Subcutaneous abdominal adipose tissue (tissue), 5 donors: ENCODE data around the gene ADARB2.

Experiments used
- H3K27ac ChIP-seq: one replicate; pipeline ENCODE4 v1.7.0; 2013; ENCODE audit warnings: low read depth, mild to moderate bottlenecking, inconsistent platforms, low read length, moderate library complexity
- H3K27me3 ChIP-seq, 5 donors: one replicate each; pipeline ENCODE4 v1.7.0; 2013; ENCODE audit warnings: low read length in 5 of 5, inconsistent platforms in 1 of 5; ENCODE audit not compliant: control insufficient read depth in 5 of 5, insufficient read depth in 4 of 5
- H3K36me3 ChIP-seq, 5 donors: one replicate each; pipeline ENCODE4 v1.7.0; 2013; ENCODE audit warnings: low read length in 5 of 5; ENCODE audit not compliant: control insufficient read depth in 5 of 5, insufficient read depth in 5 of 5
- H3K4me1 ChIP-seq, 5 donors: one replicate each; pipeline ENCODE4 v1.7.0; 2013; ENCODE audit warnings: low read length in 5 of 5, mild to moderate bottlenecking in 3 of 5, moderate library complexity in 1 of 5; ENCODE audit not compliant: control insufficient read depth in 5 of 5, insufficient read depth in 5 of 5
- H3K4me3 ChIP-seq, 5 donors: one replicate each; pipeline ENCODE4 v1.7.0; 2013; ENCODE audit warnings: low read length in 5 of 5, low read depth in 1 of 5
- H3K9ac ChIP-seq, 5 donors: one replicate each; pipeline ENCODE4 v1.7.0; 2013; ENCODE audit warnings: low read length in 5 of 5, mild to moderate bottlenecking in 4 of 5, moderate library complexity in 3 of 5
- H3K9me3 ChIP-seq, 5 donors: one replicate each; pipeline ENCODE4 v1.7.0; 2013; ENCODE audit warnings: low read length in 5 of 5; ENCODE audit not compliant: control insufficient read depth in 5 of 5
- donor health status: healthy.
- donor health status: healthy.
- donor health status: healthy.
- donor health status: healthy.
- donor health status: healthy.

ADARB2 gene

DNA sequence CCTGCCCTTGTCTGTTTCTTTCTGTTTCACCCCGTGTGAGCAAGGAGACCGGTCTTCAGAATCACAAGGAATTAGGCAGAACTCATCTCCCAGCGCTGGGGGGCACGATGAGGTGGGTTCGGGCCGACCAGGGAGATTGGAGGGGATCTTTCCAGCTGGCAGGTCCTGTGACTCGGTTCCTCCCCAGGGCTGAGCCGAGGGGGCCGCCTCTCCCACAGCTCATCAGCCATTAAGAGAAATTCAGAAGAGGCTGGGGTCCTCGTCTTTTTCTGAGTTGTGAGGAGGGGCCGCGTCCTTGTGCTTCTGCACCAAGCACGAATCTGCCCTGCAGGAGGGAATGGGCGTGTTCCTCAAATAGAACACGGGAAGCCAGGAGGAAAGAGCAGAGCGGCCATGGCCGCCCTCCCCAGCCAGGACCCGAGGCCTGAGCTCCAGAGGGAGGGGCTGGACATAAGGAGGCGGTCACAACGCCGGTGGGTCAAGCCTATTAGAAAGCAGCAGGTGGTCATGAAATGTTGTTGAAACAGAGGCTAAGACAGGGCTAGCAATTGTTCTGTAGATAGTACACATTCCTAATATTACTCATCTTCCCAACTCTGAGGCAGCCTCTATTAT lies 125.3 kb downstream of the ADARB2 start:
- peaks cover 0 to 7% (median 3%) of the 10 kb centered on the region in 5 donors for H3K4me1 ChIP-seq
- H3K27ac ChIP-seq: no peak overlapping the region
- no peak overlapping the region for H3K4me3 ChIP-seq
- H3K9ac ChIP-seq: no peak overlapping the region
- peaks cover 27 to 39% (median 35%) of the 10 kb centered on the region in 5 donors for H3K27me3 ChIP-seq
- H3K9me3 ChIP-seq: no peaks in the 10 kb centered on the region
- no peaks in the 10 kb centered on the region for H3K36me3 ChIP-seq

DNA sequence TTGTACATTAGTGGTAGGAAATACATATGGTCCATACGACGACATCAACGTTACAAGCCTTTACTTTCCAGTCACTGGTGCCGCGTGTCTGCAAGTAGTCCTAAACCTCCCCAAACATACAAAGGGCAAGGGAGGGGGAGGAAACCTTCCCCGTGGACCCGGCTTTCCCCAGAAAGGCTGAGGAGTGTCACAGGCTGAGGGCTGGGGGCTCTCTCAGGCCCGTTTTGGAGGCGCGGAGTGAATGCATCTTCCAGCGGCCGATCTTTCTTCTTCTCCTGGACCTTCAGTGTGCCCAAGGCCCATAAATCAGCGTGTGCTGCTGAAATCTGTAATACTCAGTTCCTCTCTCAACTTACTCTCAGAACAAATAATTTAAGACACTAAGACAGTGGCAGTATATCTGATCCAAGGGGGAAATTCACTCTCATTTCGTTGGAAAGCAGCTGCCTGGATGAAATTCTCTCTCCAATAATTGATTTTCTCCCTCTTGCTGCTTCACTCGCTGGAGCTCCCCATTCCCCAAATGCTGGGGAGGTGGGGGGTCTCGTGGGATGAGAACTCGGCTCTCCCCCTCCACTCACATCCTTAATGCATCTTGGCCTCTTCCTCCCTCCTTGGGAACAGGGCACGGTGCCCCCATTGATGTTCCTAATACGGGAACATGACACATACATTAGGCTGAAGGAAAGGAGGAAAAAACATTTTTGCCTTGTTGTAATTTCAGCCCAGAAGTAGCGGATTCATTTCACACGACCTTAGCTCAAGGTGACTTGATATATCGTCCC lies 126.1 kb downstream of the ADARB2 start:
- no peak overlapping the region for H3K4me3 ChIP-seq
- no peak overlapping the region for H3K9ac ChIP-seq
- H3K36me3 ChIP-seq: no peaks in the 10 kb centered on the region
- peaks cover 27 to 41% (median 37%) of the 10 kb centered on the region in 5 donors for H3K27me3 ChIP-seq
- H3K27ac ChIP-seq: no peak overlapping the region
- H3K4me1 ChIP-seq: peaks cover 0 to 7% (median 3%) of the 10 kb centered on the region in 5 donors
- no peaks in the 10 kb centered on the region for H3K9me3 ChIP-seq

DNA sequence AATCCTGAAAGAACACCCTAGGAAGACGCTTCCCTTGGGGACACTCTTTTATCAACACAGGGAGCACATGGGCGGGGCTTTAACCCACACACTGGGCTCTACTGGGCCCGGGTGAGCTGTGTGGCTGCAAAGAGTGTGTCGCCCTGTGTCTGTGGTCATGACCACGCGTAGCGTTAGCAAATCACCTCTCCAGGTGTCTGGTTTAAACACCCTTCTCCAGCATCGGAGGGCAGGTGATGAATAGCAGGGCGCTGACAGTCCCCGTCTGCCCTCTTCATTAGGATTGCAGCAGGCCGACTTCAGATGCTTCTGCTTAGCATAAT lies 127.7 kb downstream of the ADARB2 start:
- H3K4me1 ChIP-seq: peaks cover 0 to 7% (median 3%) of the 10 kb centered on the region in 5 donors
- H3K9me3 ChIP-seq: no peaks in the 10 kb centered on the region
- no peak overlapping the region for H3K4me3 ChIP-seq
- H3K27ac ChIP-seq: no peak overlapping the region
- no peak overlapping the region for H3K9ac ChIP-seq
- peaks cover 27 to 42% (median 33%) of the 10 kb centered on the region in 5 donors for H3K27me3 ChIP-seq
- H3K36me3 ChIP-seq: no peaks in the 10 kb centered on the region

DNA sequence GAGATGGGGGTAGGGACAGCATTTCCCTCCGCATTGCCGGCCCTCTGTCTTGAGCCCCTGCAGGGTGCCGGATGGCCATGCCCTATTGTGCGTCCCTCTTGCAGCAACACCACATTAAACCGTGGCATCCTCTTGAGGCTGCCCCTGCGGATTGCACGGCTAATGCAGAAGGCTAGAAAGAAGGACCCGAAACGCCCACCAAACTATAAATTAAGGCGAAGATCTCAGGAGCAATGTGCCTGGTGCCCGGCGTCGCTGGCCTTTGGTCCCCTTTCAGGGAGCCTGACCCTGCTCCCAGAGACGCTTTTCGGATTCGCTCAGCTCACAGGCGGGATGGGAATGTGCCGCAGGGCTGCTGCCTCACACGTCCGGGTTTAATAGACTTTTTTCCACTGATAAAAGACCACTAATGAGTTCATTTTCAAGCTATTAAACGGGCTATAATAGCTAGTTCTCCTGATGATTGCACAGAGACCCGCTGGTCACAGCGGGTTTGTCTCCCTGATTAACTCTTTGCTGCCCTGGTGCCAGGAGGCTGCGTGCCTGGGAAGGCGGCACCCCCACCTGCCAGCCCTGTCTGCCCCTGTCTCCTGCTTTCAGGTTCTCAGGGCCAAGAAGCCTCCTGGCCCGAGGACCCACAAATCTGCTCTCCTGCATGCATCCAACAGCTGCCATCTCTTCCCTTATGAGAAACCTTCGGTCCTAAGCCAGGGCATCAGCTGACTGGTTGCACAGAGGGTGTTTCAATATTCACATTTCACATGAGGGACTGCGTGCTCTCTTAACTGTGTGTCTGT lies 128.3 kb downstream of the ADARB2 start:
- no peaks in the 10 kb centered on the region for H3K9me3 ChIP-seq
- H3K27me3 ChIP-seq: peaks cover 27 to 42% (median 33%) of the 10 kb centered on the region in 5 donors
- no peak overlapping the region for H3K9ac ChIP-seq
- no peak overlapping the region for H3K27ac ChIP-seq
- H3K4me1 ChIP-seq: peaks cover 0 to 7% (median 3%) of the 10 kb centered on the region in 5 donors
- H3K36me3 ChIP-seq: no peaks in the 10 kb centered on the region
- H3K4me3 ChIP-seq: no peak overlapping the region

DNA sequence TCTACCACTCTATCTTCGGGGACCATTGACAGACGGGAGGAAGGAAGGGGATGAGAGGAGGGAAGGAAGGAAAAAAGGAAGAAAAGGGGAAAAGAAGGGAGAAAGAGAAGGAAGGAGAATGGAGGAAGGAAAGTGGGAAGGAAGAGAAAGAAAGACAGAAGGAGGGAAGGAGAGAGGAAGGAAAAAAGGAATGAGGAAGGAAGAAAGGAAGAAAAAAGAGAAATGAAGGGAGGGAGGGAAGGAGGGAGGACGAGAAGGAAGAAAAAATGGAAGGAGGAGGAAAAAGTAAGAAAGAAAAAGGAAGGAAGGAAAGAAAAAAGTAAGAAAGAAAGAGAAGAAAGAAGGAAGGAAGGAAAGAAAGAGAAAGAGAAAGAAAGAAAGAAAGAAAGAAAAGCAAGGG lies 128.9 kb downstream of the ADARB2 start:
- Histone ChIP-seq H3K27me3 (peaks cover 27 to 42% (median 33%) of the 10 kb centered on the region in 5 donors), H3K9ac (no peak overlapping the region)

DNA sequence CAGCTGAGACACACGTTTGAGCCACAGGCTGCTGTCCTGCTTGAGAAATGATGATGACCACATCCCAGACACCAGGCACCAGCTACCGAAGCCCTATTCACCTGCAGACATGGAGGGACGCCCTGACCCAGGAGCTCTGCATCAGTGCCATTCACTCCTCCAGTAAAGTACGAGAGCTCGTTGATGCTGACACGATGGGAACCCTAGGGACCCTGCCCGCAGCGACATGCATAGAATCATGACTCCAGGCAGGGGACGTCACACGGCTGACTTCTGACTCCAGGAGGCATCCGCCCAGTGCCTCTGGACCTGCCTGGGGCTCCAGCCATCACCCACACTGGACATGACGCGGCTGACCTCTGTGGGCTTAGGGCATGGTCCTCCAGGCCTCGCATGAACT lies 129.9 kb downstream of the ADARB2 start:
- H3K27me3 ChIP-seq: peaks cover 27 to 43% (median 37%) of the 10 kb centered on the region in 5 donors
- H3K9ac ChIP-seq: no peak overlapping the region
- H3K4me3 ChIP-seq: no peak overlapping the region
- no peak overlapping the region for H3K27ac ChIP-seq
- H3K4me1 ChIP-seq: peaks cover 0 to 7% (median 3%) of the 10 kb centered on the region in 5 donors
- H3K9me3 ChIP-seq: no peaks in the 10 kb centered on the region
- H3K36me3 ChIP-seq: no peaks in the 10 kb centered on the region

More for the DNA sequence above, 128.9 kb downstream of the ADARB2 start:
- Histone ChIP-seq H3K9me3 (no peaks in the 10 kb centered on the region), H3K4me3 (no peak overlapping the region), H3K27ac (no peak overlapping the region), H3K4me1 (peaks cover 0 to 7% (median 3%) of the 10 kb centered on the region in 5 donors), H3K36me3 (no peaks in the 10 kb centered on the region)

DNA sequence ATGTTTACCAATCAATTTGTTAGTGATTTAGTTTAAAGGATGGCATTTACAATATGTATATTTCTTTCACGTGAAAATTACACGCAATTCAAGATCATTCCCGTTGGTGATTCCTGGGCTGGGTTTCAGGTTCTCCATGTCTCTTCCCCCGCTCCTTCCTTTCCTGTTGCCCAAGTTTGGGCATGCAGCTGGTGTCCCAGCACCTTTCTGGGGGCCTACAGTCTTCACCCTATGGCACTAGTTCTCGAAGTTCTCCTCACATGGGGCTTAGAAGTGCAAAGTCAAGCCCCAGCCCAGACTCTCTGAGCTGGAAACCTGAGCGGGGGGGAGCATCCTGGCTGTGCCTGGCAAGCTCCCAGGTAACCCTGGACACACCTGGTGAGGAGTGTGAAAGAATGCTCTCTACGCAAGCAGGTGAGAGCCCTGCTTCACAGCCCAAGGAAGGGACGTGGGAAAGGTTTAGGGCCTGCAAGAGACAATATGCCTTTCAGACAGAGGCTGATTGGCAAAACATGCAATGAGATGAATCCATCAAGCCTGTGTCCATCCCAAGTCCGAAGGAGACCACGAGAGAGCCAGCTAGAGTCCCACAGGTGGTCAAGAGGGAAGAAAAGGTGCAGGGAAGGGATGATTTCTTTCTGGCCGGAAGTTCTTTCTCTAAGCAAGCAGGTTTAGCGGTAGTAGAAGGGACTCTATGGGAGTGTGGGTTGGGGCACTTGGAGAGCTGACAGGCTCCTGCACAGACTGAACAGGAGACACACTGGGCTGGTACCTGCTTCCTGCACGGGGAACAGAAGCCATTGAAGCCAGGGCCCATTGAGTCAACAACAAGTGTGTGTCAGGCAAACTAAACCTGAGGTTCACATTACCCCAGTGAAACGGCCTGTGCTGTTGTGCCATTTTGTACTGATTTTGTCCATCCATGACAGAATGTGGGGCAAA lies 131.1 kb downstream of the ADARB2 start:
- H3K9me3 ChIP-seq: no peaks in the 10 kb centered on the region
- H3K36me3 ChIP-seq: no peaks in the 10 kb centered on the region
- H3K27ac ChIP-seq: no peak overlapping the region
- peaks cover 0 to 7% (median 3%) of the 10 kb centered on the region in 5 donors for H3K4me1 ChIP-seq
- H3K9ac ChIP-seq: no peak overlapping the region
- H3K27me3 ChIP-seq: peaks cover 16 to 39% (median 29%) of the 10 kb centered on the region in 5 donors
- H3K4me3 ChIP-seq: no peak overlapping the region

DNA sequence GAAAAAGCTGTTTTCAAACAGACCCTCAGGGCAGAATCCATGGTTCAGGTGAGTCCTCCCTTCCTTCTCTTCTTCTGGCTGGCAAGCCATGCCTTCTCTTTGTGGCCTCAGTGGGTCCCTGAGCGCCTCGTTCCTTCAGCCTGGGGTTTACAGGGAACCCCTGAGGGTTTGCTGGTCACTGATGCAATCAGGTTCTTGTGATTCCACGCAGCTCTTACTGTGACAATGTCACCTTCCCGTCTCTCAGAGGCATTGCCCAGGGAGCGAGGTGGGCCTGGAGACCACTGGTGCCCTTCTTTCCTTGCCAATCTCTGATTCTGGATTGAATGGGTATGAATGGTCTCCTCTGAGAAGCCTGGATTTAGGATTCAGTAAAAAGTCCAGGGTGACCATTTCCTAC lies 132.2 kb downstream of the ADARB2 start:
- no peak overlapping the region for H3K9ac ChIP-seq
- no peak overlapping the region for H3K4me3 ChIP-seq
- H3K9me3 ChIP-seq: no peaks in the 10 kb centered on the region
- no peak overlapping the region for H3K27ac ChIP-seq
- peaks cover 0 to 7% (median 3%) of the 10 kb centered on the region in 5 donors for H3K4me1 ChIP-seq
- H3K36me3 ChIP-seq: no peaks in the 10 kb centered on the region
- peaks cover 6 to 30% (median 19%) of the 10 kb centered on the region in 5 donors for H3K27me3 ChIP-seq

DNA sequence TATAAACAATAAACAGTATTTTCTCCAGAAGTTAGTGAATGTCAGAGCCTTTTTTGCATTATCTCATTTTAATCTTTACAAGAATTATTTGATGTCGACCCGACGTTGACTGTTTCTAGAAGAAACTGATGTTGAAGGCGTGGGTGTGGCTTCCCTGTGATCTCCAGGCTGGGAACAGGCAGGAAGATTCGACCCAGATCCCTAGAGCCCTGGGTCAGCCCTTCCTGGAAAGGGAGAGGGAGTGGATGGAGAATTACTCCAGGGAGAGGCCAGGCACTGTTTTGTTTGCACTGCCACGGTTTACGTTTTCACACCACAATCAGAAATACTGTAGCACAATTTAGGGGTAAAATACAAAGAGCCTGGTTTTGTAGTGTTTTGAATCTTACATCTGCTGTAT lies 133.1 kb downstream of the ADARB2 start:
- peaks cover 6 to 24% (median 12%) of the 10 kb centered on the region in 5 donors for H3K27me3 ChIP-seq
- peaks cover 0 to 7% (median 3%) of the 10 kb centered on the region in 5 donors for H3K4me1 ChIP-seq
- H3K4me3 ChIP-seq: no peak overlapping the region
- no peak overlapping the region for H3K27ac ChIP-seq
- H3K9me3 ChIP-seq: no peaks in the 10 kb centered on the region
- H3K36me3 ChIP-seq: no peaks in the 10 kb centered on the region
- H3K9ac ChIP-seq: no peak overlapping the region
